ENCODE results near the gene VGF.
"Not testable (repeated sequence)": the region's sequence is repeated elsewhere in the genome, so short reads cannot be mapped to it uniquely, and the experiment has no call there.

Gene VGF

DNA sequence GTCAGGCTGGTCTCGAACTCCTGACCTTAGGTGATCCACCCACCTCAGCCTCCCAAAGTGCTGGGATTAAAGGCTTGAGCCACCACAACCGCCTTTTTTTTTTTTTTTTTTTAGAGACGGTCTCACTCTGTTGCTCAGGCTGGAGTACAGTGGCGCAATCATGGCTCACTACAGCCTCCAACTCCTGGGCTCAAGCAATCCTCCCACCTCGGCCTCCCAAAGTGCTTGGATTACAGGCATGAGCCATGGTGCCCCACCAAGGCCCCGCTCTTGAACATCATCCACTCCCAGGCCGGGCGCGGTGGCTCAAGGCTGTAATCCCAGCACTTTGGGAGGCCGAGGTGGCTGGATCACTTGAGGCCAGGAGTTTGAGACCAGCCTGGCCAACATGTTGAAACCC lies 34.2 kb upstream of the VGF start:
- H3K27me3 Mint-ChIP-seq = peaks cover 43% of the 10 kb centered on the region
- DNase-seq; H3K4me3 Mint-ChIP-seq; H3K36me3 Mint-ChIP-seq (ENCODE audit: low read depth); H3K27ac Mint-ChIP-seq; H3K9me3 Mint-ChIP-seq: not testable (repeated sequence)
- H3K4me1 Mint-ChIP-seq (ENCODE audit: low read depth) = peaks cover 14% of the 10 kb centered on the region

DNA sequence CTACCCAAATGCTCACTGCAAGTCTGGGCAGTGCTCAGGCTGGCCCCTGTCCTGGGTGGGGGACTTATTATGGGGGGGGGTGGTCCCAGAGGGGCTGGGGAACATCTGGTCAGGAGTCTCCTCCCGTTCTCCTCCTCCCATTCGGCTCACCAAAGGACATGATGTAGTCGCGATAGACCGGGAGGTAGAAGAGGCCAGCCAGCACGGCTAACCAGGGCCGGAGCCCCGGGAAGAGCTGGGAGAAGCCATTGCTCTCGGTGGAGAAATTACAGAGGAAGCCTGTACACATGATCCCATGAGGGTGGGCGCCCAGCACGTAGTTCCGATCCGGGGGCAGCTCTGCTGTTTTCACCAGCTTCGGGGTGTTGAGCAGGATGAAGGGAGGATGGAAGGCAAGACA lies 33.1 kb upstream of the VGF start:
- Mint-ChIP-seq H3K27me3 (peaks cover 37% of the 10 kb centered on the region), H3K9me3 (no peaks in the 10 kb centered on the region), H3K4me3 (no peak overlapping the region), H3K4me1 (ENCODE audit: low read depth) (peaks cover 7% of the 10 kb centered on the region), H3K36me3 (ENCODE audit: low read depth) (no peaks in the 10 kb centered on the region), H3K27ac (no peak overlapping the region)
- DNase-seq = no peak

DNA sequence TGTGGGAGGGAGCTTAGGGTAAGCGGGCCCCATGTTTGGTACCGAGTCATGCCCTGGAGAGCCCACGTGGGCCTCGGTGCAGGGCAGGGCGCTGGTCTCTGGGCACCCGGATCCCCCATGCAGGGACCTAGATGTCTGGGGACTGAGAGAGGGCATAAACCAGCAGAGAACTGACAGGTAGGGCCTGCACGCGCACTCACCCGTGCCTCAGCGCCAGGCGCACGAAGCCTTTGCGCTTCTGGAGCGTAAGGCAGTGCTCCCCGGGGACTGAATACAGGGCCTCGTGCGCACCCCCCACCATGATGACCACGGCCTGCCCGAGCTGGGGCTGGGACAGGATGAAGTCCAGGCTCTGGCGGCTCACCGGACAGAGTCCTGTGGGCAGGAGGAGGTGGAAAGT lies 32.6 kb upstream of the VGF start:
- peaks cover 34% of the 10 kb centered on the region for H3K27me3 Mint-ChIP-seq

GRCh38 chr7:101195884-101196283 lies 30.5 kb upstream of the VGF start:
- H3K27ac Mint-ChIP-seq = no peak overlapping the region
- peaks cover 17% of the 10 kb centered on the region for H3K27me3 Mint-ChIP-seq
- DNase-seq = no peak
- H3K4me1 Mint-ChIP-seq (ENCODE audit: low read depth) = peaks cover 5% of the 10 kb centered on the region
- H3K36me3 Mint-ChIP-seq (ENCODE audit: low read depth) = no peaks in the 10 kb centered on the region
- no peaks in the 10 kb centered on the region for H3K9me3 Mint-ChIP-seq
- no peak overlapping the region for H3K4me3 Mint-ChIP-seq

More for the DNA sequence above, 32.6 kb upstream of the VGF start:
- Mint-ChIP-seq H3K4me3 (no peak overlapping the region), H3K9me3 (no peaks in the 10 kb centered on the region), H3K27ac (no peak overlapping the region), H3K4me1 (ENCODE audit: low read depth) (peaks cover 7% of the 10 kb centered on the region), H3K36me3 (ENCODE audit: low read depth) (no peaks in the 10 kb centered on the region)
- no peak for DNase-seq

GRCh38 chr7:101189109-101189508 lies 23.7 kb upstream of the VGF start:
- no peak for DNase-seq
- Mint-ChIP-seq H3K36me3 (ENCODE audit: low read depth) (no peaks in the 10 kb centered on the region), H3K4me3 (no peak overlapping the region), H3K27me3 (peaks cover 26% of the 10 kb centered on the region), H3K4me1 (ENCODE audit: low read depth) (peaks cover 2% of the 10 kb centered on the region), H3K9me3 (no peaks in the 10 kb centered on the region), H3K27ac (no peak overlapping the region)

DNA sequence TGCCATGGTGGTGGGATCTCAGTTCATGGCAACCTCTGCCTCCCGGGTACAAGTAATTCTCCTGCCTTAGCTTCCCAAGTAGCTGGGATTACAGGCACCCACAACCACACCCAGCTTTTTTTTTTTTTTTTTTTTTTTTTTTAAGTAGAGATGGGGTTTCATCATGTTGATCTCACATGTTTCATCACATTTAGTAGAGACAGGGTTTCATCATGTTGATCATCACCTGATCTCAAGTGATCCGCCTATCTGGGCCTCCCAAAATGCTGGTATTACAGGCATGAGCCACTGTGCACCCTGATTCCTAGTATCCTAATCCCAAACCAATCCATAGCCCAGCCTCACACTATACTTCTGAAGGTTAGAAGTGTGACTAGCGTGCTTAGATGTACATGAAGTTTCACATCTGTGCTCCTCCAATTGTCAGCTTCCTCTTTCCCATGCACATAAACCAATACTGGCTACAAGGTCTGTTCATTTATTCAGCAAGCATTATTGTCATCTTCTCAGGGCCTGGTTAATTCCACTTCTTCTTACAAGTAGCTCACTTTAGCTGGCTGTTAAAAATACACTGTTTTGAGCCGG lies 21.6 kb upstream of the VGF start:
- Mint-ChIP-seq H3K9me3 (no peaks in the 10 kb centered on the region), H3K27me3 (peaks cover 33% of the 10 kb centered on the region), H3K36me3 (ENCODE audit: low read depth) (no peaks in the 10 kb centered on the region), H3K4me3 (no peak overlapping the region), H3K4me1 (ENCODE audit: low read depth) (peaks cover 2% of the 10 kb centered on the region), H3K27ac (no peak overlapping the region)
- no peak for DNase-seq

DNA sequence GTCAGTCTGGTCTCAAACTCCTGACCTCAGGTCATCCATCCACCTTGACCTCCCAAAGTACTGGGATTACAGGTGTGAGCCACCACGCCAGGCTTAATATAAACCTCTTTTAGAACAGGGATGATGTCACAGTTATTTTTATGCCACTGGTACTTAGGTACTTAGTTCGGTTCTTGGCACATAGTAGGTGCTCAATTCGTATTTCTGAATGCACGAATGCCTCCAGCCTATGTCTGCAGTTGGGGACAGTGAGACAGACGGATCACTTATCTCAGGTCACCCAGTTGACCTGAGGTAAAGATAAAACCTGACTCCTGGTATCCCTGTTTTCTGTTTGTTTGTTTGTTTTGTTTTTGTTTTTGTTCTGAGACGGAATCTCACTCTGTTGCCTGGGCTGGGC lies 20.8 kb upstream of the VGF start:
- DNase-seq = no peak
- H3K9me3 Mint-ChIP-seq = no peaks in the 10 kb centered on the region
- H3K27ac Mint-ChIP-seq = no peak overlapping the region
- H3K4me1 Mint-ChIP-seq (ENCODE audit: low read depth) = peaks cover 2% of the 10 kb centered on the region
- H3K27me3 Mint-ChIP-seq = peaks cover 36% of the 10 kb centered on the region
- no peak overlapping the region for H3K4me3 Mint-ChIP-seq
- no peaks in the 10 kb centered on the region for H3K36me3 Mint-ChIP-seq (ENCODE audit: low read depth)

DNA sequence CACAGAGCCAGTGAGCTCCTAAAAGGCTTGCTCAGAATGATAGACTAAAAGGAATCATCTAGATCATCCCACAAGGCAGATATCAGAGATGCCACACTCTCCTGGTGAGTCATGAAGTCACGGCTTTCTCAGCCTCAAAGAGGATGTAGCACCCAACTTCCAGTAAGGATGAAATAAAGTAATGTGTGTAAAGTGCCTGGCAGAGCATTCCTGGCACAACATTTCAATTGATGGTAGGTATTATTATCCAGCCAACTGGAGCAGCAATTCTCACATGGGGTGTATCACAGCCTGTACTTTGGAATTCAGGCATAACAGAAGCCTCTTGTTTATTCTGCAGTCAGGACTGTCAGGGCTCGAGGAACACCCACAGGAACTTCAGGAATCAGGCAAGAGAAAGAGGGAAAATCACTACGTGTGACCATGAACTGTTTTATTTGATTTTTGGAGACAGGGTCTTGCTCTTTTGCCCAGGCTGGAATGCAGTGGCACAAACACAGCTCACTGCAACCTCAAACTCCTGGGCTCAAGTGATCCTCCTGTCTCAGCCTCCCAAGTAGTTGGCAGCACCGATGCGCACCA lies 20.0 kb upstream of the VGF start:
- peaks cover 45% of the 10 kb centered on the region for H3K27me3 Mint-ChIP-seq

GRCh38 chr7:101180130-101180755 lies 14.9 kb upstream of the VGF start, which contains the start of gene NAT16:
TSS of gene NAT16 (minus strand) at chr7:101180293. CDS start at chr7:101174807, 5,486 bp downstream.
- H3K4me1 Mint-ChIP-seq (ENCODE audit: low read depth) = peaks cover 13% of the 10 kb centered on the region

More for the DNA sequence above, 20.0 kb upstream of the VGF start:
- no peaks in the 10 kb centered on the region for H3K36me3 Mint-ChIP-seq (ENCODE audit: low read depth)
- H3K4me1 Mint-ChIP-seq (ENCODE audit: low read depth) = peaks cover 6% of the 10 kb centered on the region
- no peak overlapping the region for H3K4me3 Mint-ChIP-seq
- no peak overlapping the region for H3K27ac Mint-ChIP-seq
- DNase-seq = no peak
- H3K9me3 Mint-ChIP-seq = no peaks in the 10 kb centered on the region

GRCh38 chr7:101179713-101180112 lies 14.3 kb upstream of the VGF start:
- no peak overlapping the region for H3K4me3 Mint-ChIP-seq
- H3K27ac Mint-ChIP-seq = no peak overlapping the region
- H3K4me1 Mint-ChIP-seq (ENCODE audit: low read depth) = peaks cover 13% of the 10 kb centered on the region
- DNase-seq = no peak
- H3K36me3 Mint-ChIP-seq (ENCODE audit: low read depth) = no peaks in the 10 kb centered on the region
- no peaks in the 10 kb centered on the region for H3K9me3 Mint-ChIP-seq
- peaks cover 71% of the 10 kb centered on the region for H3K27me3 Mint-ChIP-seq

More at GRCh38 chr7:101180130-101180755, 14.9 kb upstream of the VGF start, which contains the start of gene NAT16:
- H3K27me3 Mint-ChIP-seq = peaks cover 70% of the 10 kb centered on the region
- no peak within 1 kb of the TSS for H3K4me3 Mint-ChIP-seq
- no peaks in the 10 kb centered on the region for H3K9me3 Mint-ChIP-seq
- DNase-seq = no peak
- H3K27ac Mint-ChIP-seq = no peak within 1 kb of the TSS
- no peaks in the 10 kb centered on the region for H3K36me3 Mint-ChIP-seq (ENCODE audit: low read depth)

DNA sequence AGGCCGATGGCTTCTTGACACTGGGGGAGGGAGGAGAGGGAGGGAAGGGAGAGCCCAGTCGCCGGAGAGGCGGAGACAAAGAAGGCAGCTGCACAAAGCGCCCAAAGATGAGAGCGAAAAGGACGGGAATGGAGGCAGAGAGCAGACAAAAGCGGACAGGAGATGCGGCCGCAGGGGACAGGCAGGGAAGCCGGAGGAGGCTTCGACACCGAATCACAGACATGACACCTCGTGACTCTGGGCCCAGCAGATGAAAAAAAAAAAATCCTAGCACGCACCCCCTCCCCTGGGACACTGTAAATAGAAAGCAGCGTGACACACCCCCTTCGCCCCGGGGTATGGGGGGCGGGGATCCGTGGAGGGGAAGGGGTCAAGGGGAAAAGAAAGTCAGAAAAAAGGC lies 13.7 kb upstream of the VGF start:
- H3K27me3 Mint-ChIP-seq = peaks cover 73% of the 10 kb centered on the region
- no peaks in the 10 kb centered on the region for H3K9me3 Mint-ChIP-seq
- H3K27ac Mint-ChIP-seq = no peak overlapping the region
- no peaks in the 10 kb centered on the region for H3K36me3 Mint-ChIP-seq (ENCODE audit: low read depth)
- no peak overlapping the region for H3K4me3 Mint-ChIP-seq
- peaks cover 18% of the 10 kb centered on the region for H3K4me1 Mint-ChIP-seq (ENCODE audit: low read depth)
- DNase-seq = no peak

- Mint-ChIP-seq H3K27ac (no peak overlapping the region), H3K4me3 (no peak overlapping the region), H3K36me3 (ENCODE audit: low read depth) (no peaks in the 10 kb centered on the region), H3K9me3 (no peaks in the 10 kb centered on the region), H3K27me3 (peaks cover 84% of the 10 kb centered on the region), H3K4me1 (ENCODE audit: low read depth) (peaks cover 30% of the 10 kb centered on the region)
- DNase-seq = no peak
These were observed 12.3 kb upstream of the VGF start for GRCh38 chr7:101177644-101178043.

DNA sequence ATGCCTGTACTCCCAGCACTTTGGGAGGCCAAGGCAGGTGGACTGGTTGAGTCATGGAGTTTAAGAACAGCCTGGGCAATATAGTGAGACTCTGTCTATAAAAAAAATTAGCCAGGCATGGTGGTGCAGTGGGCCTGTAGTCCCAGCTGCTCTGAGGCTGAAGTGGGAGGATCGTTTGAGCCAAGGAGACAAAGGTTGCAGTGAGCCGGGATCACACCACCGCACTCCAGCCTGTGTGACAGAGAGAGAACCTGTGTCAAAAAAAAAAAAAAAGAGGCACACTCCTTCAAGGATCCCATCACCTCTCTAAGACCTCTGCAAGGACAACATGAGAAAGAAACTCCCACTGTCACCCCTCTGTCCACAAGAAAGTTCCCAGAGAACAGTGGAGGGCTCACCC lies 10.3 kb upstream of the VGF start:
- Mint-ChIP-seq H3K4me3 (no peak overlapping the region), H3K27me3 (peaks cover 84% of the 10 kb centered on the region), H3K9me3 (no peaks in the 10 kb centered on the region), H3K27ac (no peak overlapping the region), H3K4me1 (ENCODE audit: low read depth) (peaks cover 43% of the 10 kb centered on the region), H3K36me3 (ENCODE audit: low read depth) (no peaks in the 10 kb centered on the region)
- DNase-seq = no peak

GRCh38 chr7:101174322-101174854 lies 9.0 kb upstream of the VGF start:
- no peak overlapping the region for H3K27ac Mint-ChIP-seq
- H3K4me3 Mint-ChIP-seq = peak overlapping the region; percentile 26
- peaks cover 49% of the 10 kb centered on the region for H3K4me1 Mint-ChIP-seq (ENCODE audit: low read depth)

DNA sequence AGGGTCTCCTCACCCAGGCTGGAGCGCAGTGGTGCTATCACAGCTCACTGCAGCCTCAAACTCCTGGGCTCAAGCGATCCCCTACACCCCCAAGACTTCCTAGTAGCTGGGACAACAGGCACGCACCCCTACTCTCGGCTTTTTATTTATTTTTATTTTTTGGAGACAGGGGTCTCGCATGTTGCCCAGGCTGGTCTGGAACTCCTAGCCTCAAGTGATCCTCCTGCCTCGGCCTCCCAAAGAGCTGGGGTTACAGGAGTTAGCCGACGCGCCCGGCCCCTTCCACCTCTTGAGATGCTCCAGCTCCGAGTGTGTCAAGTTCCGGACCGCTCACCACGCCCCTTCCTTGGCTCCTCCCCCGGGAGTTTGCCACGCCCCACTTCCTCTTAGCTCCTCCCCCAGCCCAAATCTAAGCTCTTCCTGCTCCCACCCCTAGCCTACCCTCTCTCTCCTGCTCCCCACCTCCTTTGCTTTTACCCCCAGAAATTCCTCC lies 8.4 kb upstream of the VGF start:
- Mint-ChIP-seq H3K27me3 (peaks cover 90% of the 10 kb centered on the region), H3K9me3 (no peaks in the 10 kb centered on the region), H3K27ac (no peak overlapping the region), H3K4me3 (peak overlapping the region; percentile 26), H3K36me3 (ENCODE audit: low read depth) (no peaks in the 10 kb centered on the region), H3K4me1 (ENCODE audit: low read depth) (peaks cover 50% of the 10 kb centered on the region)
- DNase-seq = peak; percentile 84

More at GRCh38 chr7:101174322-101174854, 9.0 kb upstream of the VGF start:
- DNase-seq = no peak
- Mint-ChIP-seq H3K9me3 (no peaks in the 10 kb centered on the region), H3K27me3 (peaks cover 90% of the 10 kb centered on the region), H3K36me3 (ENCODE audit: low read depth) (no peaks in the 10 kb centered on the region)

Data from activated T-cell treated with anti-CD3 and anti-CD28 coated beads, Interleukin-2, amount 50 U/mL, for 24 hours (primary cell).